ENCODE data around the gene PCAT6. TPM values are rescaled to one million over a fixed set of nuclear protein-coding genes. Genes with fewer than 3 reads are reported as not detected.

The PCAT6 gene
- total RNA-seq, 2 donors from 2014 or later, result 2.3 to 5.0 TPM

- peaks cover 67% of the 10 kb centered on the region for H3K27me3 ChIP-seq (ENCODE audit: control insufficient read depth, insufficient read depth, low read length, poor library complexity, severe bottlenecking)
- H3K36me3 ChIP-seq (ENCODE audit: control insufficient read depth, insufficient read depth, low read length), result no peaks in the 10 kb centered on the region
- Mint-ChIP-seq H3K27me3 (ENCODE audit: insufficient read depth) (peaks cover 72% of the 10 kb centered on the region), H3K36me3 (ENCODE audit: low read depth) (no peaks in the 10 kb centered on the region), H3K9me3 (no peaks in the 10 kb centered on the region), H3K4me1 (peaks cover 31% of the 10 kb centered on the region), H3K4me3 (peak overlapping the region; percentile 92), H3K27ac (no peak overlapping the region)
- H3K4me1 ChIP-seq (ENCODE audit: control insufficient read depth, insufficient read depth, low read length), result peaks cover 3% of the 10 kb centered on the region
- TF ChIP-seq, protein P1, sequence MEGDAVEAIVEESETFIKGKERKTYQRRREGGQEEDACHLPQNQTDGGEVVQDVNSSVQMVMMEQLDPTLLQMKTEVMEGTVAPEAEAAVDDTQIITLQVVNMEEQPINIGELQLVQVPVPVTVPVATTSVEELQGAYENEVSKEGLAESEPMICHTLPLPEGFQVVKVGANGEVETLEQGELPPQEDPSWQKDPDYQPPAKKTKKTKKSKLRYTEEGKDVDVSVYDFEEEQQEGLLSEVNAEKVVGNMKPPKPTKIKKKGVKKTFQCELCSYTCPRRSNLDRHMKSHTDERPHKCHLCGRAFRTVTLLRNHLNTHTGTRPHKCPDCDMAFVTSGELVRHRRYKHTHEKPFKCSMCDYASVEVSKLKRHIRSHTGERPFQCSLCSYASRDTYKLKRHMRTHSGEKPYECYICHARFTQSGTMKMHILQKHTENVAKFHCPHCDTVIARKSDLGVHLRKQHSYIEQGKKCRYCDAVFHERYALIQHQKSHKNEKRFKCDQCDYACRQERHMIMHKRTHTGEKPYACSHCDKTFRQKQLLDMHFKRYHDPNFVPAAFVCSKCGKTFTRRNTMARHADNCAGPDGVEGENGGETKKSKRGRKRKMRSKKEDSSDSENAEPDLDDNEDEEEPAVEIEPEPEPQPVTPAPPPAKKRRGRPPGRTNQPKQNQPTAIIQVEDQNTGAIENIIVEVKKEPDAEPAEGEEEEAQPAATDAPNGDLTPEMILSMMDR (conservative IDR thresholded peaks at IDR 0.05), result no peak
- WGBS, 2 experiments (ENCODE audit: insufficient coverage in 1 of 2, insufficient read length in 1 of 2), result 75 to 80% methylated on average over 7 to 9 of the region's 9 CpGs
- H3K27ac ChIP-seq (ENCODE audit: low read depth, low read length), result no peak overlapping the region
- H3K4me3 ChIP-seq (ENCODE audit: low read length), result peak overlapping the region; percentile 89
- no peaks in the 10 kb centered on the region for H3K9me3 ChIP-seq (ENCODE audit: control insufficient read depth, low read length)
- H3K9ac ChIP-seq (ENCODE audit: extremely low read depth, low read length, poor library complexity, severe bottlenecking), result no peak overlapping the region
- peak; percentile 67 for DNase-seq
Observed at GRCh38 chr1:202812176-202813026, 1.6 kb downstream of the PCAT6 start.

DNA sequence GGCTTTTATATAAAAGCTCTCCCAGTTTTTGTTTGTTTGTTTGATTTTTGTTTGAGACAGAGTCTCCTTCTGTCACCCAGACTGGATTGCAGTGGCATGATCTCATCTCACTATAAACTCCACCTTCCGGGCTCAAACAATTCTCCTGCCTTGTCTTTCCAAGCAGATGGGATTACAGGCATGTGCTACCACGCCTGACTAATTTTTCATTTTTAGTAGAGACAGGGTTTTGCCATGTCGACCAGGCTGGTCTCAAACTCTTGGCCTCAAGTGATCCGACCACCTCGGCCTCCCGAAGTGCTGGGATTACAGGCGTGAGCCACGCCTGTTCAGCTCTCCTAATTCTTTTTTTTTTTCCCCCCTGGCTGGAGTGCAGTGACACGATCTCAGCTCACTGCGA is 4.4 kb downstream of the PCAT6 start:
- H3K9ac ChIP-seq (ENCODE audit: extremely low read depth, low read length, poor library complexity, severe bottlenecking), result no peak overlapping the region
- no peak overlapping the region for H3K27ac ChIP-seq (ENCODE audit: low read depth, low read length)
- no peaks in the 10 kb centered on the region for H3K9me3 Mint-ChIP-seq
- peak; percentile 32 for DNase-seq
- H3K4me3 Mint-ChIP-seq, result no peak overlapping the region
- peaks cover 25% of the 10 kb centered on the region for H3K4me1 Mint-ChIP-seq
- H3K27me3 ChIP-seq (ENCODE audit: control insufficient read depth, insufficient read depth, low read length, poor library complexity, severe bottlenecking), result peaks cover 87% of the 10 kb centered on the region
- no peak overlapping the region for H3K27ac Mint-ChIP-seq
- peaks cover 89% of the 10 kb centered on the region for H3K27me3 Mint-ChIP-seq (ENCODE audit: insufficient read depth)
- no peaks in the 10 kb centered on the region for H3K36me3 ChIP-seq (ENCODE audit: control insufficient read depth, insufficient read depth, low read length)
- TF ChIP-seq, protein P1 (conservative IDR thresholded peaks at IDR 0.05), result no peak
- no peak overlapping the region for H3K4me3 ChIP-seq (ENCODE audit: low read length)
- peaks cover 3% of the 10 kb centered on the region for H3K4me1 ChIP-seq (ENCODE audit: control insufficient read depth, insufficient read depth, low read length)
- no peaks in the 10 kb centered on the region for H3K9me3 ChIP-seq (ENCODE audit: control insufficient read depth, low read length)
- WGBS, 2 experiments (ENCODE audit: insufficient coverage in 1 of 2, insufficient read length in 1 of 2), result 92 to 93% methylated on average over 8 to 10 of the region's 10 CpGs
- H3K36me3 Mint-ChIP-seq (ENCODE audit: low read depth), result no peaks in the 10 kb centered on the region

DNA sequence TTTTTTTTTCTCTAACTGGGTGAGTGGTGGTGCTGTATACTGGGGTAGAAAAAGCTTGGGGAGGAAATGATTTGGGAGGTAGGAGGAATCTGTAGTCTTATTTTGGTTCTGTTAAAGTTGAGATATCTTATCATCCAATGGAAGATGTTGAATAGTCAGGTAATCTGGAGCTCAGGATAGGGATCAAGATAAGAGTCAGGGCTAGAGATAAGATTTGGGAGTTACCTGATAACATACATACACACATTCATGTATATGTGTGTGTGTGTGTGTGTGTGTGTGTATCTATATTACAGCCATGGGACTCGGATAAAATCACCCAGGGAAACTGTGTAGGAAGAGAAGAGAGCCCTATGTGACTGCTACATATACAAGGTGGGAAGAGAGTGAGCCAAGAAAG is 8.1 kb downstream of the PCAT6 start:
- Mint-ChIP-seq H3K27ac (no peak overlapping the region), H3K4me3 (no peak overlapping the region), H3K9me3 (no peaks in the 10 kb centered on the region), H3K27me3 (ENCODE audit: insufficient read depth) (peaks cover 99% of the 10 kb centered on the region), H3K4me1 (peaks cover 14% of the 10 kb centered on the region), H3K36me3 (ENCODE audit: low read depth) (no peaks in the 10 kb centered on the region)
- Histone ChIP-seq H3K9ac (ENCODE audit: extremely low read depth, low read length, poor library complexity, severe bottlenecking) (no peak overlapping the region), H3K27ac (ENCODE audit: low read depth, low read length) (no peak overlapping the region), H3K4me3 (ENCODE audit: low read length) (no peak overlapping the region), H3K36me3 (ENCODE audit: control insufficient read depth, insufficient read depth, low read length) (no peaks in the 10 kb centered on the region), H3K4me1 (ENCODE audit: control insufficient read depth, insufficient read depth, low read length) (no peaks in the 10 kb centered on the region), H3K9me3 (ENCODE audit: control insufficient read depth, low read length) (no peaks in the 10 kb centered on the region), H3K27me3 (ENCODE audit: control insufficient read depth, insufficient read depth, low read length, poor library complexity, severe bottlenecking) (peaks cover 86% of the 10 kb centered on the region)
- 86 to 100% methylated on average over 1 of the region's 1 CpG for WGBS, 2 experiments (ENCODE audit: insufficient coverage in 1 of 2, insufficient read length in 1 of 2)
- TF ChIP-seq, protein P1 (conservative IDR thresholded peaks at IDR 0.05), result no peak
- no peak for DNase-seq

All from endodermal cell (in vitro differentiated cells).